Testis (tissue), 3 donors: ENCODE data around the gene ZSCAN10. TPM values are rescaled to one million over a fixed set of nuclear protein-coding genes. Genes with fewer than 3 reads are reported as not detected.
"Not testable (repeated sequence)": the region's sequence is repeated elsewhere in the genome, so short reads cannot be mapped to it uniquely, and the experiment has no call there.

Experiments
- DNase-seq: peaks from one replicate; pipeline ENCODE4 v3.0.0-alpha.2; 2019
- H3K27ac ChIP-seq, 2 donors: fragments of 200-600 bp; sonication (generic); one replicate each; pipeline ENCODE4 v1.5.1; 2019
- H3K27me3 ChIP-seq: fragments of 200-600 bp; sonication (generic); one replicate; pipeline ENCODE4 v1.5.1; 2019
- H3K36me3 ChIP-seq: fragments of 200-600 bp; sonication (generic); one replicate; pipeline ENCODE4 v1.5.1; 2017; ENCODE audit warnings: low read depth; ENCODE audit errors: missing control alignments
- H3K4me1 ChIP-seq: fragments of 200-600 bp; sonication (generic); one replicate; pipeline ENCODE4 v1.5.1; 2019
- H3K4me3 ChIP-seq, 2 donors: fragments of 200-600 bp; sonication (generic); one replicate each; pipeline ENCODE4 v1.5.1; 2017 to 2019
- H3K9me3 ChIP-seq: fragments of 200-600 bp; sonication (generic); one replicate; pipeline ENCODE4 v1.5.1; 2017
- CTCF ChIP-seq, 3 experiments: fragments of 450-650 bp in 2 of 3; fragments of 200-600 bp in 1 of 3; sonication (generic) in 1 of 3; IDR thresholded peaks; one replicate each; pipeline ENCODE4 v1.5.1; 2016 to 2019; ENCODE audit warnings: antibody characterized with exemption in 3 of 3, mild to moderate bottlenecking in 2 of 3, moderate library complexity in 1 of 3
- POLR2A ChIP-seq: fragments of 450-650 bp; IDR thresholded peaks from one replicate; pipeline ENCODE4 v1.6.1; 2017; ENCODE audit warnings: antibody characterized with exemption, mild to moderate bottlenecking, moderate library complexity
- WGBS, 2 donors: methylation state at CpG; one replicate each; pipeline ENCODE4 v1.1.5; 2018; 5-methylcytosine and 5-hydroxymethylcytosine counted together
- intact Hi-C: fragments of 100-400 bp; cut with DNase I; formaldehyde crosslinking; loops from one replicate; pipeline ENCODE4 v1.15.1; 2023; ENCODE audit warnings: low total_unique reads
- polyA plus RNA-seq: library from polyadenylated mRNA; stranded (reverse); fragments of 350-450 nt; fragmentation: Illumina TruSeq; extraction: RNeasy Lipid Tissue Mini Kit (QIAGEN cat#74804); gene quantifications from one replicate; pipeline ENCODE4 v1.2.3, GENCODE V29; 2014; ENCODE audit warnings: low read depth, low replicate concordance; ENCODE audit not compliant: insufficient read depth
- total RNA-seq, 2 donors: library from RNA; depleted of rRNA; stranded (reverse); fragments of >200 nt; gene quantifications; one replicate each; pipeline ENCODE4 v1.2.3, GENCODE V29; 2016

The ZSCAN10 gene
- total and polyA plus RNA-seq, 3 donors from 2014 or later = 0.79 to 0.93 (median 0.91) TPM

GRCh38 chr16:3054965-3055733 is 43.9 kb downstream of the ZSCAN10 start:
- Histone ChIP-seq H3K9me3 (no peaks in the 10 kb centered on the region), H3K4me1 (peaks cover 14% of the 10 kb centered on the region), H3K27me3 (no peaks in the 10 kb centered on the region), H3K4me3 (no peak overlapping the region), H3K36me3 (no peaks in the 10 kb centered on the region), H3K27ac (no peak overlapping the region)
- TF ChIP-seq CTCF (IDR thresholded peaks at IDR 0.05) (no peak), POLR2A (no peak)
- DNase-seq = no peak
- WGBS, 2 donors = 81 to 89% methylated on average over 17 of the region's 17 CpGs
- intact Hi-C loops = loop anchor here (5.0 kb wide), 1 partner anchor 72 kb away; no protein-coding TSS in a partner anchor

GRCh38 chr16:3053330-3053710 is 45.8 kb downstream of the ZSCAN10 start:
- DNase-seq, H3K9me3 ChIP-seq, H3K4me1 ChIP-seq, H3K27me3 ChIP-seq, H3K4me3 ChIP-seq, intact Hi-C loops, H3K36me3 ChIP-seq, H3K27ac ChIP-seq: not testable (repeated sequence)
- 90 to 97% methylated on average over 6 to 12 of the region's 13 CpGs for WGBS, 2 donors

GRCh38 chr16:3052571-3053329 is 46.3 kb downstream of the ZSCAN10 start:
- H3K9me3 ChIP-seq, H3K27ac ChIP-seq, H3K4me1 ChIP-seq, H3K36me3 ChIP-seq, intact Hi-C loops, H3K4me3 ChIP-seq, H3K27me3 ChIP-seq, DNase-seq: not testable (repeated sequence)
- 78 to 86% methylated on average over 9 to 11 of the region's 12 CpGs for WGBS, 2 donors

- no peak overlapping the region for H3K27ac ChIP-seq
- H3K4me3 ChIP-seq = no peak overlapping the region
- no peaks in the 10 kb centered on the region for H3K9me3 ChIP-seq
- H3K27me3 ChIP-seq = no peaks in the 10 kb centered on the region
- peaks cover 2% of the 10 kb centered on the region for H3K4me1 ChIP-seq
- H3K36me3 ChIP-seq = no peaks in the 10 kb centered on the region
- 92 to 95% methylated on average over 9 of the region's 9 CpGs for WGBS, 2 donors
- no peak for TF ChIP-seq POLR2A
- no peak for TF ChIP-seq CTCF (IDR thresholded peaks at IDR 0.05)
- no peak for DNase-seq
- intact Hi-C loops = no loop called here
Measured at GRCh38 chr16:3051494-3051893, 47.6 kb downstream of the ZSCAN10 start.

GRCh38 chr16:3051009-3051408 is 48.1 kb downstream of the ZSCAN10 start:
- no peak for DNase-seq
- H3K27ac ChIP-seq = no peak overlapping the region
- no peaks in the 10 kb centered on the region for H3K36me3 ChIP-seq
- intact Hi-C loops = no loop called here
- no peaks in the 10 kb centered on the region for H3K27me3 ChIP-seq
- no peaks in the 10 kb centered on the region for H3K9me3 ChIP-seq
- TF ChIP-seq POLR2A (no peak), CTCF (IDR thresholded peaks at IDR 0.05) (no peak)
- WGBS, 2 donors = 50 to 53% methylated on average over 3 to 4 of the region's 4 CpGs
- peaks cover 6% of the 10 kb centered on the region for H3K4me1 ChIP-seq
- H3K4me3 ChIP-seq = no peak overlapping the region
